WTC11 (cell line): Measurements from ENCODE around the gene STK39. TPM values are rescaled to one million over a fixed set of nuclear protein-coding genes. Genes with fewer than 3 reads are reported as not detected.

ENCODE experiments used
- ATAC-seq: fragments of 200-7000 bp; cut with Tn5 transposase; 2 replicates; pipeline ENCODE4 v1.10.0; 2021; ENCODE audit warnings: mild to moderate bottlenecking, moderate library complexity
- CTCF ChIA-PET: fragments of 300-600 bp; sonication (Branson Sonifier 250); formaldehyde crosslinking; loops from one replicate; lab custom pipeline; 2021; ENCODE audit warnings: antibody characterized with exemption; lab: Charles Lee
- POLR2A ChIA-PET: fragments of 350-600 bp; sonication (Branson Sonifier 250); formaldehyde crosslinking; loops from one replicate; lab custom pipeline; 2021; ENCODE audit warnings: antibody characterized with exemption; lab: Charles Lee
- DNase-seq: peaks from one replicate; pipeline ENCODE4 v3.0.0; 2021; ENCODE audit warnings: low spot score
- H3K27ac Mint-ChIP-seq: 2 replicates; pipeline ENCODE4 v1.8.0; 2021; ENCODE audit warnings: mixed read lengths
- H3K27me3 Mint-ChIP-seq: 2 replicates; pipeline ENCODE4 v1.8.0; 2021; ENCODE audit warnings: low read depth, mild to moderate bottlenecking, moderate library complexity, mixed read lengths
- H3K36me3 Mint-ChIP-seq: 2 replicates; pipeline ENCODE4 v1.8.0; 2021; ENCODE audit warnings: mixed read lengths
- H3K4me1 Mint-ChIP-seq: 2 replicates; pipeline ENCODE4 v1.8.0; 2022; ENCODE audit warnings: mixed read lengths
- H3K4me3 Mint-ChIP-seq: 2 replicates; pipeline ENCODE4 v1.8.0; 2021; ENCODE audit warnings: mild to moderate bottlenecking, moderate library complexity, mixed read lengths
- H3K9me3 Mint-ChIP-seq: 2 replicates; pipeline ENCODE4 v1.8.0; 2021; ENCODE audit warnings: mixed read lengths
- ATF1 ChIP-seq: sonication (generic); formaldehyde crosslinking; IDR thresholded peaks from 2 replicates; pipeline ENCODE4 v1.8.1; 2023; ENCODE audit warnings: mild to moderate bottlenecking, moderate library complexity, missing genetic modification reagents
- CBFB ChIP-seq: sonication (generic); formaldehyde crosslinking; IDR thresholded peaks from 2 replicates; pipeline ENCODE4 v1.8.1; 2022; ENCODE audit warnings: mild to moderate bottlenecking, low read depth, missing genetic modification reagents
- CREB1 ChIP-seq: sonication (generic); formaldehyde crosslinking; IDR thresholded peaks from 2 replicates; pipeline ENCODE4 v1.8.0; 2023; ENCODE audit warnings: mild to moderate bottlenecking, missing genetic modification reagents
- CTCF ChIP-seq: fragments of 200-600 bp; IDR thresholded peaks from 2 replicates; pipeline ENCODE4 v1.8.0; 2022; ENCODE audit warnings: antibody characterized with exemption
- E2F4 ChIP-seq: sonication (generic); formaldehyde crosslinking; IDR thresholded peaks from 2 replicates; pipeline ENCODE4 v1.8.1; 2022; ENCODE audit warnings: low read depth, mild to moderate bottlenecking, moderate library complexity, missing genetic modification reagents, borderline replicate concordance
- EMX1 ChIP-seq: fragments of 250-450 bp; sonication (Bioruptor Pico); IDR thresholded peaks from 2 replicates; pipeline ENCODE4 v1.8.0; 2021; ENCODE audit warnings: mild to moderate bottlenecking
- FOXP4 ChIP-seq: sonication (generic); formaldehyde crosslinking; IDR thresholded peaks from 2 replicates; pipeline ENCODE4 v1.8.0; 2022; ENCODE audit warnings: mild to moderate bottlenecking, missing genetic modification reagents
- HMGA2 ChIP-seq: fragments of 250-450 bp; sonication (Bioruptor Pico); IDR thresholded peaks from 2 replicates; pipeline ENCODE4 v1.4.0; 2021; ENCODE audit warnings: mild to moderate bottlenecking, moderate library complexity
- IRF2 ChIP-seq: sonication (generic); formaldehyde crosslinking; IDR thresholded peaks from 2 replicates; pipeline ENCODE4 v1.8.0; 2022; ENCODE audit warnings: low read depth, missing genetic modification reagents, borderline replicate concordance
- KAT7 ChIP-seq: sonication (generic); formaldehyde crosslinking; IDR thresholded peaks from 2 replicates; pipeline ENCODE4 v1.8.1; 2023; ENCODE audit warnings: missing genetic modification reagents, mild to moderate bottlenecking, borderline replicate concordance
- NFATC4 ChIP-seq: fragments of 250-450 bp; sonication (Bioruptor Pico); IDR thresholded peaks from 2 replicates; pipeline ENCODE4 v1.9.0; 2021; ENCODE audit warnings: mild to moderate bottlenecking
- PRDM15 ChIP-seq: sonication (generic); formaldehyde crosslinking; IDR thresholded peaks from 2 replicates; pipeline ENCODE4 v1.8.0; 2022; ENCODE audit warnings: missing genetic modification reagents
- RELA ChIP-seq: sonication (generic); formaldehyde crosslinking; IDR thresholded peaks from 2 replicates; pipeline ENCODE4 v1.8.1; 2022; ENCODE audit warnings: missing genetic modification reagents, mild to moderate bottlenecking, borderline replicate concordance
- SOX15 ChIP-seq: fragments of 250-450 bp; sonication (Bioruptor Pico); IDR thresholded peaks from 2 replicates; pipeline ENCODE4 v1.9.0; 2021; ENCODE audit warnings: mild to moderate bottlenecking
- TEAD4 ChIP-seq: sonication (generic); formaldehyde crosslinking; IDR thresholded peaks from 2 replicates; pipeline ENCODE4 v1.8.0; 2022; ENCODE audit warnings: mild to moderate bottlenecking, missing genetic modification reagents
- USF1 ChIP-seq: sonication (generic); formaldehyde crosslinking; IDR thresholded peaks from 2 replicates; pipeline ENCODE4 v1.8.0; 2022; ENCODE audit warnings: mild to moderate bottlenecking, missing genetic modification reagents
- ZNF138 ChIP-seq: sonication (generic); formaldehyde crosslinking; conservative IDR thresholded peaks from 2 replicates; pipeline ENCODE4 v1.8.1; 2022; ENCODE audit warnings: mild to moderate bottlenecking, moderate library complexity, missing genetic modification reagents
- ZNF281 ChIP-seq: sonication (generic); formaldehyde crosslinking; IDR thresholded peaks from 2 replicates; pipeline ENCODE4 v1.8.0; 2023; ENCODE audit warnings: mild to moderate bottlenecking, missing genetic modification reagents
- ZNF317 ChIP-seq: sonication (generic); formaldehyde crosslinking; IDR thresholded peaks from 2 replicates; pipeline ENCODE4 v1.8.1; 2023; ENCODE audit warnings: low read depth, mild to moderate bottlenecking, moderate library complexity, missing genetic modification reagents, borderline replicate concordance
- ZNF396 ChIP-seq: fragments of 250-450 bp; sonication (Bioruptor Pico); IDR thresholded peaks from 2 replicates; pipeline ENCODE4 v1.8.0; 2021; ENCODE audit warnings: mild to moderate bottlenecking, moderate library complexity, borderline replicate concordance
- ZNF423 ChIP-seq: fragments of 250-450 bp; sonication (Bioruptor Pico); IDR thresholded peaks from 2 replicates; pipeline ENCODE4 v2.1.2; 2022; ENCODE audit warnings: mild to moderate bottlenecking, moderate library complexity
- total RNA-seq: library from RNA; stranded (reverse); gene quantifications from 3 replicates; pipeline ENCODE4 v1.2.3, GENCODE V29; 2021

STK39 gene
- total RNA-seq, 1 experiment from 2014 or later: 20.5 TPM

GRCh38 chr2:168241208-168241607 lies 6.2 kb downstream of the STK39 start (continued):
- no peak for TF ChIP-seq E2F4
- TF ChIP-seq RELA (CRISPR knock-in tag): no peak
- no peak for TF ChIP-seq ZNF317 (CRISPR knock-in tag)
- TF ChIP-seq IRF2 (CRISPR knock-in tag): no peak
- TF ChIP-seq ATF1 (CRISPR knock-in tag): no peak
- no peak for TF ChIP-seq KAT7 (CRISPR knock-in tag)
- TF ChIP-seq USF1 (CRISPR knock-in tag): no peak
- no peak for TF ChIP-seq CBFB
- TF ChIP-seq, all 79 proteins: peak for 0

- Mint-ChIP-seq H3K9me3 (no peaks in the 10 kb centered on the region), H3K36me3 (peaks cover 11% of the 10 kb centered on the region), H3K27ac (no peak overlapping the region), H3K4me1 (peaks cover 13% of the 10 kb centered on the region), H3K4me3 (no peak overlapping the region)
- DNase-seq (no peak), ATAC-seq (no peak)
- ChIA-PET CTCF (no interaction called here), POLR2A (no interaction called here)
- TF ChIP-seq ZNF423 (no peak), ZNF396 (CRISPR knock-in tag) (no peak), HMGA2 (no peak), ZNF138 (no peak), TEAD4 (CRISPR knock-in tag) (no peak), SOX15 (CRISPR knock-in tag) (no peak), PRDM15 (CRISPR knock-in tag) (no peak), EMX1 (CRISPR knock-in tag) (no peak), NFATC4 (CRISPR knock-in tag) (no peak)
- TF ChIP-seq, all 79 proteins: peak for 0
- no peaks in the 10 kb centered on the region for H3K27me3 Mint-ChIP-seq
These were observed 8.1 kb downstream of the STK39 start for GRCh38 chr2:168239281-168239680.

- no peak overlapping the region for H3K4me3 Mint-ChIP-seq
- TF ChIP-seq ZNF281 (CRISPR knock-in tag) (no peak), FOXP4 (no peak), CBFB (no peak), CTCF (no peak), CREB1 (CRISPR knock-in tag) (no peak)
These were observed 9.7 kb downstream of the STK39 start for GRCh38 chr2:168237741-168238140.

More at GRCh38 chr2:168237741-168238140, 9.7 kb downstream of the STK39 start:
- H3K4me1 Mint-ChIP-seq: no peaks in the 10 kb centered on the region
- DNase-seq (no peak), ATAC-seq (no peak)
- CTCF ChIA-PET: no interaction called here
- no peaks in the 10 kb centered on the region for H3K9me3 Mint-ChIP-seq
- POLR2A ChIA-PET: no interaction called here
- H3K27me3 Mint-ChIP-seq: no peaks in the 10 kb centered on the region
- no peak overlapping the region for H3K27ac Mint-ChIP-seq
- peaks cover 11% of the 10 kb centered on the region for H3K36me3 Mint-ChIP-seq
